UCSD-AML1 (cell line): Measurements from ENCODE around the gene ACAA1.
A peak's percentile ranks its signal among the peaks of the same experiment; 100 is the strongest.
"Not testable (repeated sequence)": the region's sequence is repeated elsewhere in the genome, so short reads cannot be mapped to it uniquely, and the experiment has no call there.

Source experiments
- DNase-seq: peaks from one replicate; lab custom pipeline; 2025; ENCODE audit not compliant: unreplicated experiment; lab: John Stamatoyannopoulos, UW

Gene ACAA1

DNA sequence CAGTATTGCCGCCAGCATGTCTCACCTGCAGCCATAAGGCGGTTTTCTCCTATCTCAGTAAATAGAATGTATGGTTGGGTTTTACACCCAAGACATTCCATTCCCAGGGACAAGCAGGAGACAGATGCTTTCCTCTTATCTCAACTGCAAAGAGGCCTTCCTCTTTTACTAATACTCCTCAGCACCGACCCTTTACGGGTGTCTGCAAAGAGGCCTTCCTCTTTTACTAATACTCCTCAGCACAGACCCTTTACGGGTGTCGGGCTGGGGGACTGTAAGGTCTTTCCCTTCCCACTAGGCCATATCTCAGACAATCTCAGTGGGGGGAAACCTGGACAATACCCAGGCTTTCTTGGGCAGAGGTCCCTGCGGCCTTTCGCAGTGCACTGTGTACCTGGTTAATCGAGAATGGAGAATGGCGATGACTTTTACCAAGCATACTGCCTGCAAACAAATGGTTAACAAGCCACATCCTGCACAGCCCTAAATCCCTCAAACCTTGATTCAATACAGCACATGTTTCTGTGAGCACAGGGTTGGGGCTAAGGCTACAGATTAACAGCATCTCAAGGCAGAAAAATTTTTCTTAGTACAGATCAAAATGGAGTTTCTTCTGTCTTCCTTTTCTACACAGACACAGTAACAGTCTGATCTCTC is 1.2 kb downstream of the ACAA1 start:
- peak; percentile 35 for DNase-seq

GRCh38 chr3:38134517-38135143 is 2.3 kb downstream of the ACAA1 start:
- DNase-seq = not testable (repeated sequence)

DNA sequence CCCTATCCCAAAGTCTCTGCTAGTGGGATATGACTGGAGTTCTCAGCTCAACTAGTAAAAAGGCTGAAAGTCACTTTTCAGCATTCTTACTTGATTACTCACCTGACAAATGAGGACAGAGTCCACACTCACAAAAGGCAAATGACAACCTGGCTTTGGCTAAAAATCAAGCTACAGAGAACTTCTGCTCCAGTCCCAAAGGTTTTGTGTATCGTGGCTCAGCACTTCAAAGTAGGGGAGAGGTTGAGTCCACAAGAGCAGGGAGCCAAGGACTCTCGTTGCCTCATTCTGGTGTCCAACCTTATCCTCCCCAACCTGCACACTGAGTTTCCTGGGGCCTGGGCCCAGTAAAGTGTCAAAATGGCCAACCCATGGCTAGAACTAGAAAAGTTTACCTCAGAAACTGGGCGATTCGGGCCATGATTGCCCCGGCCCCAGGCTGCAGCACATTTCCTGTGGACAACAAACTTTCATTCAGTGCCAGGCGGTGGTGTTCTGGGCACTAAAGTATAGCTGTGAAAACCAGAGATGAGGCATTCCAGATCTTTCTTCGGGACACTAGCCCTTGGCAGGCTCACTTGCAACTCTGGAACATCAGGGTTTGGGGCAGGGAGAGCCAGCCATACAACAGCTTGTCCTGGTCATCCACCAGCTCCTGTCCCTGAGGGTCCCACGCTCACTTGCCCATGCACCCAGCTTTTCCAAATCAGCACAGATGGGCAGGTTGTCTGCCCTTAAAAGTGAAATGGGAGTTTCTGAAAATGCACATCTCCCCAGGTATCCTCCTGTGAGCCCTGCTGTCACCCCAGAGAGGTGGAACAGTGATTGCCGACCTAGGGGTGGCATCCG is 3.1 kb downstream of the ACAA1 start:
- DNase-seq = no peak

DNA sequence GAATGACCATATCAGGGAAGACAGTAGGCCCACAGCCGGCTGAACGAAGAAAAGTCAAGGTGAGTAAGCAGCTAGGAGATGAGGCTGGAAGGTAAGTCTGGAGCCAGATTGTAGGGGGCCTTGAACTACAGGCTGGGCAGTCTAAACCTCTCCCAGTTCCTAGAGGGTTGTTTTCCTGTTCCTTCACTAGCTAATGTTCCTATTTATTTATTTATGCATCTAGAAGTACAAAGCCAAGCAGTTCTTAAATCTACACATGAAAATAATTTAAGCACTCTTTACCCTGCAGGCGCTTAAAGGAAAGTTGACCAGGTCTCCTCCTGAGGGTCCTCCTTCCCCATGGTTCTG is 3.7 kb downstream of the ACAA1 start:
- DNase-seq = no peak

GRCh38 chr3:38131621-38132369 is 5.1 kb downstream of the ACAA1 start:
- peak; percentile 66 for DNase-seq

DNA sequence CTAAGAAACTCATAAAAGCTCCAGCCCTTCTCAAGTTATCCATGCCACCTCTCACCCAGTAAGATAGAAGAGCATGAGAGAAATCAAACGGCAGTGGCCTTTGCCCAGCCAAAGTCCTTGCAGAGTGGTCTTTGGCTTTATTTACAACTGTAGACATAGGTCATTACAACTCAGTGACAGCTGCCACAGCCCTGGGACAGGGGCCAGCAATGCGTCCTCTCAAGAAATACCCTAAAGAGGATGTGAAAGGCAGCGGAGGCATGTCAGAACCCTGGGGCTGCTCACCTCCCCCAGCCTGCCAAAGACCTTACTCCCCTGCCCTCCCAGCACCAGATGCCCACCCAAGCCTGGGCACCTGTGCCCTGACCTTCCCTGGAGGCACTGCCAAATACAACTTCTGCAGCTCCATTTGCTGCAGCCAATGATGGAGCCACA is 6.3 kb downstream of the ACAA1 start:
- DNase-seq = no peak

- DNase-seq = no peak
These were observed 7.9 kb downstream of the ACAA1 start for GRCh38 chr3:38129058-38129457.

DNA sequence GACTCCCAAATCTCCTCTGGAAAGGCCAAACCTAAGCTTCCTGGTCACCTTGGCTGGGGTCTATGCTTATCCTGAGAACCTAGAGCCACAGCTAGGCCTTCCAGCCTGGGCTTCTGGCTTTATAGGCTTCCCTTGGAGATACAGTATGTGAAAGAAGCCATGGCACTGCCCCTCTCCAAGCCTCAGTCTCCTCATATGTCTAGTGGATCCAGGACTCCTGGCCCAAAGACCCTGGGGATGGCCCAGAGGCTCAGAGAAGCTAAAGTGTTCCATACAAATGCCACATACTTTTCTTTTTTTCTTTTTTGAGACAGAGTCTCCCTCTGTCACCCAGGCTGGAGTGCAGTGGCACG is 8.6 kb downstream of the ACAA1 start:
- no peak for DNase-seq

GRCh38 chr3:38127611-38128302 is 9.2 kb downstream of the ACAA1 start:
- no peak for DNase-seq

GRCh38 chr3:38126121-38126892 is 10.6 kb downstream of the ACAA1 start:
- DNase-seq = no peak

DNA sequence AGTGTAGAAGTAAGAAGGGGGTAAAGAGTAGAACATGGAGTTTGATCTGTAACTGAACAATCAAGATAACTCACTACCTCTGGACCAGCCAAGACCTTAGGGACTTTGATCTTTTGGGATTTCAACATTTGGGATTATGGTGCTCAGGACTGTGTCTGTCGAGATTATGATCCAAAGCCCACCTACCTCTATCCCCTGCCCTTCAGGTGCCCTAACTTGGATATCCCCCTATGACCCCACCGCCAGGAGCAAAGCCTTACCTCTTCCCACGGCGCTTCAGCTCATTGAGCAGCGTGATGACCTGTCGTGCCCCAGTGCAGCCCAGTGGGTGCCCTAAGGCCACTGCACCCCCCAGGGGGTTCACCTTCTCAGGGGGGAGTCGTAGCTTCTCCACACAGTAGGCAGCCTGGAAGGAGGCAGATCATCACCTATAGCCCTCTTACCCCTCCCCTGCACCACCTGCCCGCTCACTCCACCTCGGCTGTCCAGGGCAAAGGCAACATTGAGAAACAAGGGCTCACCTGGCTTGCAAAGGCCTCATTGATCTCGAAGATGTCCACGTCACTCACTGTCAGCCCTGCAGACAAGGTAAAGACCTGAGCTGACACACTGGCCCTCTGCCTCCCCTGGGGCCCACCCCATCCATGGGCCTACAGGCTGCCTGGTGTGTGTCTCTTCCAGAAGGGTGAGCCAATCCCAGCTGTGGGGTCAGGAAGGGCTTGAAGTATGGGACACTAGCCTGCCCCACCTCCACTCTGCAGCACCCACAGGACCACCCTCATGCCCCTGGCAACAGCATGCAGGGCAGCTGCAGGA is 11.4 kb downstream of the ACAA1 start:
- no peak for DNase-seq

- DNase-seq = no peak
These were observed 12.4 kb downstream of the ACAA1 start for GRCh38 chr3:38124324-38125122.

DNA sequence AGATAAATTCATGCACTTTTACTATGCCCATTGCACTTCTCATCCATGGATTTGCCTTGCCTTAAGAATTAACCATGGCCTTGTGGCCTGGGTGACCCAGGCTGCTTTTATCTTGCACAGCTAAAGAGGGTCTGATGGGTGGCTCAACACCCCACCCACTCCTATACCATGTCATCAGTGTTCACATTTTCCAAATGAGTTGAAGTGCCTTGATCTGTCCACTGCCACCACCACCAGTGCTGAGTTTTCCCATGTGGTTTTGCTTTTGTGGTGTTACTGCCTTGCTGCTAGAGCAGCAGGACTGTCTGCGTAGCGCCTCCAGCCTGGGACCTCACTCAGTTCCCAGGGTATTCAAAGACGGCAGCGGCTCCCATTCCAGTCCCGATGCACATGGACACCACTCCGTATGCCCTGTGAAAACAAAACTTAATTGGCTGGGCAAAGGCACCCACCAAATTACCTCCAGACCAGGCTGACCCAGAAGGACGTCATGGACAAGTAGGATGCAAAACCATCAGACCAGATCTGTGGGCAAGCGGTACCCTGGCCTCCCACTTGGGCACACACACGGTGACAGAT is 14.1 kb downstream of the ACAA1 start:
- DNase-seq = no peak

DNA sequence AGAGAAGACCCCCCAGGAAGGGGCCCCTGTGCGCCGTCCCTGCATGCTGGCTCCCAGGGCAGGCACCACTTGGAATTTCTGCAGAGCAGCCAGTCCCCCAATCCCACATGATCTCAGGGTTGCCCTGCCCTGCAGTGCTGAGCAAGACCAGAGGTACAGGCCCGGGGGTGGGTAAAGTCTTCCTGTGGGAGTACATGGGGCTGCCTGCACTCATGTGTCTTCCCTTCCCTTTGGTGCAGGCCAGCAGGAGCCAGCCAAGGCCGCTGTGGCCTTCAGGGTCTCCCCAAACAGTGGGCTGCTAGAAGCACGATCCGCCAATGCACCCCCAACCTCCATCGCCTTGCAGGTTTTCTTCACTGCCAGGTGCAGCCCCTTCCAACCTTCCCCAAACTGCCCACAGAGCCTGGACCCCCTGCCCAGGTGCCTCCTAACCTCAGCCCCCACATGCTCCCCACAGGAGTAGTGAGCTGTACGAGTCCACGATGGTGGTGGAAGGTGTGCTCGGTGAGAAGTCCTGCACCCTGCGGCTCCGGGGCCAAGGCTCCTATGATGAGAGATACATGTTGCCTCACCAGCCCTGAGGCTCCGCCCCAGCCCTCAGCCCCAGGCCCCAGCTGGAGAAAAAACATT is 15.0 kb downstream of the ACAA1 start:
- DNase-seq = no peak

GRCh38 chr3:38121451-38121831 is 15.5 kb downstream of the ACAA1 start:
- no peak for DNase-seq

- no peak for DNase-seq
These were observed 16.1 kb downstream of the ACAA1 start for GRCh38 chr3:38120693-38121450.
